Rectal smooth muscle tissue (tissue), 1 donor: Measurements from ENCODE around the gene FCHSD2.
A peak's percentile ranks its signal among the peaks of the same experiment; 100 is the strongest.

Source experiments
- H3K27ac ChIP-seq: one replicate; pipeline ENCODE4 v1.7.0; 2013; ENCODE audit warnings: low read depth, low read length, inconsistent platforms
- H3K27me3 ChIP-seq: one replicate; pipeline ENCODE4 v1.7.0; 2013; ENCODE audit warnings: low read length; ENCODE audit not compliant: control insufficient read depth, insufficient read depth
- H3K36me3 ChIP-seq: one replicate; pipeline ENCODE4 v1.7.0; 2013; ENCODE audit warnings: low read length; ENCODE audit not compliant: control insufficient read depth, insufficient read depth
- H3K4me1 ChIP-seq: one replicate; pipeline ENCODE4 v1.7.0; 2013; ENCODE audit warnings: low read length; ENCODE audit not compliant: control insufficient read depth, insufficient read depth
- H3K4me3 ChIP-seq: one replicate; pipeline ENCODE4 v1.7.0; 2013; ENCODE audit warnings: low read length
- H3K9ac ChIP-seq: one replicate; pipeline ENCODE4 v1.7.0; 2013; ENCODE audit warnings: low read length

FCHSD2 gene

DNA sequence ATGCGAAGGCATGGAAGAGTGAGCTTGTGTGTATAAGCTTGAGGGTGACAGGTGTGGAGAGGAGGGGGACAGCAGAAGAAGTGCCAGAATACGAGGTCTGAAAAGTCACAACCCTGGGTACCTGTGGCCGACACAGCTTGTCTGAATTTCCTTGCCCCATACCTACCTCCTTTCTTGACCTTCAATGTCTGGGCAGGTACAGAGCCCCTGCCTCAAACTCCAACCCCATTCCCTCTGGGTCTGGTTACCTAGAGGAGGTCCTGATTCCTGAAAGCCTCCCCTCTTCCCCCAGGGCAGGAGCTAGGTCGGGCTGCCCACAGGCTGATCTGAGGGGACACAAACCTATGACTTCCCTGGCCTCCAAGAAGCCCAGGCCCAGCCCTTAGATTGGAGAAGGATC, 36.6 kb upstream of the FCHSD2 start:
- no peak overlapping the region for H3K4me3 ChIP-seq
- no peaks in the 10 kb centered on the region for H3K27me3 ChIP-seq
- no peak overlapping the region for H3K9ac ChIP-seq
- H3K36me3 ChIP-seq, result no peaks in the 10 kb centered on the region
- H3K27ac ChIP-seq, result no peak overlapping the region
- H3K4me1 ChIP-seq, result peaks cover 8% of the 10 kb centered on the region

DNA sequence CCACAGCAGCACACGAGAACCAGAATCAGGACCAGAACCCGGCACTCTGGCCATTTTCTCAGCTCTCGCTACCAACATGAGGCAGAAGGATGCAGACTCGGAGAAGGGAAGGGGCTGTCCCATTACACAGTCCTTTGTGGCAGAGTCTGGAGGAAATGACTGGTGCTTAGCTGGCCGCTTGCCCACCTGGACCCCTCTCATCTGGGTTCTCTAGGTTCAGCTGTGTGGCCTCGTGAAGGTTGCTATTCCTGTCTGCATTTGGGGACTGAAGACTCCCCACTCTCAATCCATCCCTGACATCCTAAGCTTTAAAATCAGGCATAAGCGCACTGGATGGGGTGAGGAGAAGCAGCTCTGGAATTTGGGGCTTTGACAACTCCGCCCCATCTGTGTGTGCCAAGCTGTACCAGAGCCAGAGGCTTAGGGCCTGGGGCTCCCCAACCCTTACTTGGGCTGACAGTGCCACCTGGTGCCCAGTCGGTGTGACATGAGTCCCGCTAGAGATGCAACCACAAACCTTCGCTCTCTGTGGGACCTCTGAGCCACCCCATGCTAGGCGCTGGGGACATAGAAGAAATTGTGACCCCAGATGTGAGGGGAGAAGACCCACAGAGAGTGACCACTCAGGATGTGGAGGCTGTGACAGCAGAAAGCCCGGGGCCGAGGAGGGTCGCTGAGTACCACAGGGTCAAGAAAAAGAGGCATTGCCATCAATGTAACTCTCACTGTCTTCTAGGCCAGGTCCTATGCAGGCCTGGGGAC, 35.8 kb upstream of the FCHSD2 start:
- Histone ChIP-seq H3K4me1 (peaks cover 8% of the 10 kb centered on the region), H3K4me3 (peak overlapping the region; percentile 3), H3K27ac (peak overlapping the region; percentile 11), H3K36me3 (no peaks in the 10 kb centered on the region), H3K9ac (no peak overlapping the region), H3K27me3 (no peaks in the 10 kb centered on the region)

DNA sequence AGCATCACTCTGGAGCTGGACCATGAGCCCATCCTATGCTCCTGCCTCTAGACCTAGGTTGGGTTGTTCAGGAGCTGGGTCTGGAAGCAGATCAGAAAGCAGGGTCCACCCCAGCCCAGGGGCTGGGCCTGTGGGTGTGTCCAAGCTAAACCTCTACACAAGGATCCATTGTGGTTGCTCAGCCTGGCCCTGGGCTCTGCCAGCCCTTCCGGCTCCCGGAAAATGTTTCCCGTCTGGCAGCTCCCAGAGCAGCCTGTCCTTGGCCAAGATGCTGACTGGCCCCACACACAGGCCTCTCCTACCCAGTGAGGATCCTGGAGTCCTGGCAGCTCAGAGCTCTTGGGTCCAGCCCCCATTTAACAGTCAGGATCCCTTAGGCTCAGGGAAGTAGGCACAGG, 35.3 kb upstream of the FCHSD2 start:
- Histone ChIP-seq H3K36me3 (no peaks in the 10 kb centered on the region), H3K9ac (no peak overlapping the region), H3K27me3 (no peaks in the 10 kb centered on the region), H3K4me1 (peaks cover 8% of the 10 kb centered on the region), H3K4me3 (no peak overlapping the region), H3K27ac (peak overlapping the region; percentile 11)

DNA sequence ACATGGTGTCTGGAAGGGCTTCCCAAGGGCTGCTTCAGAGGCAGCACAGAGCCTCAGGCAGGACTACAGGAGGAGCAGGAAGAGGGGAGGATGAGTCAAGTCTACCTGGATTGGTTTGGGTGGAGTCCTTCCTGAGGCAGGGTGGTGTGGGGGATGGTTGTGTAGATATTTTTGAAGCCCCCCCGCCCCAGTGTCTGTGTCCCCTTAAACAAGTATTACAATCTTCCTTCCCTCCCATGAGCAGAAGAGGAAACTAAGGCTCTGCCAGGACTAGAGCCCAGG, 34.7 kb upstream of the FCHSD2 start:
- Histone ChIP-seq H3K27me3 (no peaks in the 10 kb centered on the region), H3K27ac (no peak overlapping the region), H3K36me3 (no peaks in the 10 kb centered on the region), H3K4me1 (peaks cover 8% of the 10 kb centered on the region), H3K4me3 (no peak overlapping the region), H3K9ac (no peak overlapping the region)

DNA sequence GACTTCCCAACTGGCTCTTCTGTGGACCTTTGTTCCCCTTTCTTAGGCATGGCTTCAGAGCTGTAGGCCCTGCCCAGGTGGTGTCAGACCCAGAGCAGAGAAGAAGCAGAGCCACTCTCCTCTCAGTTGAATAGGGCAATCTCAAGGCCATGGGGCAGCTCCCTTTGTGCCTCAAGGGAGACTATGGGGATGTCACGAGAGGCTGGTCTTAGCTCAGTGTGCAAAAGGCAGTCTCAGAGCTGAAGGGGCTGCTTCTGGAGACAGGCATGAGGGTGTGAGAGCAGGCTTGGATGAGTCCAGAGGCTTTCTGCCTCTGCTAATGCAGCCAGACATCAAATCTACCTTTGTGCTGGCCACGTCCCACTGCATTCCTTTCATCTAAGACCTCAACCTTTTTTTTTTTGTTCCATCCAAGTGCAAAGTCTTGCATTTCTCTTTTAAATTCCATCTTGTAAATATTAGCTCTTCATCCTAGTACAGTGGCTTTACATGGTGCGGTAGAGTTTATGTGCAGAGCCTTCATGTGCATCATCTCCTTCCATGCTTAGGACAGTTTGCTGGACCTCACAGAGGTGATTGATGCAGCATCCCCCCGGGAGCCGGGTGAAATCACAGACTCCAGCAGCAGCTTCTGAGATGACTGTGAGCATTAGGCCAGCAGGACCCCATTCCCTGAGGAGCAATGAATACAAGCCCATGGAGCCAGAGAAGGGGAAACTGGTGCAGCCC, 34.2 kb upstream of the FCHSD2 start:
- peaks cover 8% of the 10 kb centered on the region for H3K4me1 ChIP-seq
- no peak overlapping the region for H3K27ac ChIP-seq
- no peak overlapping the region for H3K4me3 ChIP-seq
- H3K36me3 ChIP-seq, result no peaks in the 10 kb centered on the region
- H3K9ac ChIP-seq, result no peak overlapping the region
- H3K27me3 ChIP-seq, result no peaks in the 10 kb centered on the region

DNA sequence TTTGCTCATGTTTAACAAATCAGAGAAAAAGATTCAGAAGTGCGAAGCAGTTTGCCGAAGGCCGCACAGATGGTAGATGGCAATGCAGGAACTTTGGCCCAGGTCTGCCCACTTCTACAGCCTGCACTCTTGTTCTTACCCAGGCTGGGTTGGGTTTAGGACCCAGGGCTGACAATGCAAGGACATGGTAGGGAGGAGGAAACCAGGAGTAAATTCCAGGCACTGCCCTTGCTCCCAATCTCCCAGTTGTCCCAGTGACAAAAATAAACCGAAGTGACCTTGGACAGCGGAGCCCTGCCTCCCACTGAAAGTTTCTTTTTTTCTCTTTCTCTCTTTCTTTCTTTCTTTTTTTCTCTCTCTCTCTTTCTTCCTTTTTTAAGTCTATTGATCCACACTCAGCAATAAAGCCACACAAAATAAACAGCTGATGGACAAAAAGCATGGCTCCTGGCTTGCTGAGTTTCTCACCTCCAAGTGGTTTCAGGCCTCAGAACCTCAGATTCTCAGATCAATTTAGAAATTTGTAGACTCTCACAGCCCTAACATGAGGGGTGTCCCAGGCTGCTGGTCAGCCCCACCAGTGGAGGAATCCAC, 33.5 kb upstream of the FCHSD2 start:
- no peak overlapping the region for H3K4me3 ChIP-seq
- peaks cover 8% of the 10 kb centered on the region for H3K4me1 ChIP-seq
- no peak overlapping the region for H3K9ac ChIP-seq
- no peak overlapping the region for H3K27ac ChIP-seq
- no peaks in the 10 kb centered on the region for H3K36me3 ChIP-seq
- H3K27me3 ChIP-seq, result no peaks in the 10 kb centered on the region

DNA sequence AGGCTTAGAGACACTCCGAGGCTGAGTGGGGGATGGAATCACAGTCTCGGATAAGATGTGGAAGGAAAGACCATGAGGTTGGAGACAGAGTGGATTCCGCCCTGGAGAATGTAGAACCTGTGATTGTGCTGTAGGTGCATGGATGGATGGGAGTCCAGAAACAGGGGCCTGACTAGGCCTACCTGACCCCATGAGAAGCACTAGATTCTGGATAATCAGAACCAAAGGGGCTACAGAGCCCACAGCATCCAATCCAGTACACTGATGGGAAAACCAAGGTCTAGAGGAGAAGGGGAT, 32.3 kb upstream of the FCHSD2 start:
- Histone ChIP-seq H3K9ac (no peak overlapping the region), H3K36me3 (no peaks in the 10 kb centered on the region), H3K27me3 (no peaks in the 10 kb centered on the region), H3K4me1 (peaks cover 8% of the 10 kb centered on the region), H3K4me3 (no peak overlapping the region), H3K27ac (no peak overlapping the region)

DNA sequence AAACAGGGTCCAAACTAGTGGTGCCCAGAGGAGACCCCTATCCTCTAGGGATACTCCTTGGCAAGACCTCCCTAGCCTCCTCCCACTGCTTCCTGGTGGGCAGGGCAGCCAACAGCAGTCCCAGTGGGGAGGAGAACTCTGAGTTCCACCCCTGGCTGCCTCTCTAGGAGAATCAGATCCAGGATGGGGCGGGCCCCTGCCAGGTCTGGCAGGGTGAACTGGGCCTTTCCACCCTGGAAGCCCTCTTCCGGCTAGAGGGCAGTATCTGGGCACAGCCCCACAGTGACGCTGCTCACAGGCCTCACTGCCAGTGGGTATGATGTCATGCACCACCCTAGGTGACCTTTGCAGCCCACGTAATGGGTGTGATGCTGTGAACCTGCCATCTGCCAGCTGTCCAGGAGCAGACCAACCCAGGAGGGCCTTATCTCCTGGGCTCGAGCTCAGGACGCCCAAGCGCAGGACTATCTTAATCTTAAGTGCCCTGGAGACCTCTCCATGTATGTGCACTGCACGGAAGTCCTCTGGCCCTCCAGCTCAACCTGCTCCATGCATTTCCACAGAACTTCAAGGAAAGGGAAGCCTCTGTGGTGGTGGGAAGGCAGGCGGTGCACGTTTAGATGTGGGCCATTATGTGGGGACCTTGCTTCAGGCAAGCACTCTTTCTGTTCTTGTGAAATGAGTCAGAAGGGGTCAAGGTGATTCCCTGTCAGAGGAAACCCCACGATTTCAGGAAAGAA, 31.8 kb upstream of the FCHSD2 start:
- Histone ChIP-seq H3K27me3 (no peaks in the 10 kb centered on the region), H3K27ac (no peak overlapping the region), H3K4me3 (no peak overlapping the region), H3K4me1 (peaks cover 8% of the 10 kb centered on the region), H3K36me3 (no peaks in the 10 kb centered on the region), H3K9ac (no peak overlapping the region)

DNA sequence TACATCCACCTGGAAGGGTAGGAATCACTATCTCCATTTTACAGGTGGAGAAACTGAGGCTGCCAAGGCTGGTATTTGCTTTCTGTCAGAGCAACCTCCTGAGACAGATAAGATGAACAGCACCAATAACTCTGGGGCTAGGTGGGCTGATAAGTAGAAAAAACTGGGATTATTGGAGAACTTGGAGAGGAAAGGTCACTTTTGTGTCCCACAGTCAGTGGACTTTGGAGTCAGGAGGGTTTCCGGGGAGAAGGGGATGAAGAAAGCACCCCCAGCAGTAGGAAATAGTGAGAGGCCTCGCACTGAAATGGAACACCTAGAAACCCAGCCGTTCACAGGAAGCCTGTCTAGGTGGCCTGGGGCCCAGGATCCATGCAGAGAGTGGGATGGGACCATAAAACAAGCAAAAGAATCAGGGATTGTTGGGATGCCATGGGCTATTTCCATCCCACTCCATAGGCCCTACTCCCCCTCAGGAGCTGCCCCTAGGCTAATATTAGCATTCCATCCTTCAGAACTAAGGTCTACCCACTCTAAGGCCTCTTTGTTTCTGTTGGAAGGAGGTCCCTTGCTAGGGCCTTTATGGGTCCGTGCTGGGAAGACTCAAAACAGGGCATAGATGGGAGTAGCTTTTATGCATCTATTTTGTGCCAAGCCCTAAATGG, 31.0 kb upstream of the FCHSD2 start:
- H3K27ac ChIP-seq, result no peak overlapping the region
- H3K4me3 ChIP-seq, result no peak overlapping the region
- no peaks in the 10 kb centered on the region for H3K27me3 ChIP-seq
- no peak overlapping the region for H3K9ac ChIP-seq
- H3K36me3 ChIP-seq, result no peaks in the 10 kb centered on the region
- H3K4me1 ChIP-seq, result peaks cover 7% of the 10 kb centered on the region

DNA sequence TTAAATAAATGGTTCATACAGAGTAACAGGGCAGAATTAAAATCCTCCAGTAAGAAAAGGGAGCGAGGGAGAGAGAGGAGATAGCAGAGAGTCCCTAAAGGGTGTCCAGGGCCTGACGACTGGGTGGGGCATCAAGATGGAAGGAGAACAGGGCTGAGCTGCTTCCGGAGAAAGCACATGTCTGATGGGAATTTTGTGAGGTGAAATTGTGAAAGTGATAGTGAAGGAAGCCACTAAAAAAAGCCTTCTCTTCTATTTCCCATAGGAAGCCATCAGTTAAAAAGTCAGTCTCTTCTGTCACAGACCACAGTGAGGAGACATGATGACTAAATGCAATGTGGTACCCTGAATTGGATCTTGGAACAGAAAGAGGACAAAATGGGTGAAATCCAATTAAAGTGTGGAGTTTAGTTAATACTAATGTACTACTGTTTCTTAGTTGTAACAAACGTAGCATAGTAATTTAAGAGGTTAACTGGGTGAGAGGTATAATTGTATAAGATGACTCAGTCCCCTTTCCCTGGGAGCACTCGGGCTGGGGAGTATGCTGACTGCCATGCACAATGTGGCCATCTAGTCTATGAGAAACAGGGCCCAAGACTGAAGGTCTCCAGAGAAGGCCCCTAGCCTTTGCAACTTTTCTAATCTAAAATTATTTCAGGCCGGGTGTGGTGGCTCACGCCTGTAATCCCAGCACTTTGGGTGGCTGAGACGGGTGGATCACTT, 29.5 kb upstream of the FCHSD2 start:
- Histone ChIP-seq H3K27ac (no peak overlapping the region), H3K27me3 (no peaks in the 10 kb centered on the region), H3K36me3 (no peaks in the 10 kb centered on the region), H3K4me3 (no peak overlapping the region), H3K9ac (no peak overlapping the region), H3K4me1 (no peaks in the 10 kb centered on the region)

DNA sequence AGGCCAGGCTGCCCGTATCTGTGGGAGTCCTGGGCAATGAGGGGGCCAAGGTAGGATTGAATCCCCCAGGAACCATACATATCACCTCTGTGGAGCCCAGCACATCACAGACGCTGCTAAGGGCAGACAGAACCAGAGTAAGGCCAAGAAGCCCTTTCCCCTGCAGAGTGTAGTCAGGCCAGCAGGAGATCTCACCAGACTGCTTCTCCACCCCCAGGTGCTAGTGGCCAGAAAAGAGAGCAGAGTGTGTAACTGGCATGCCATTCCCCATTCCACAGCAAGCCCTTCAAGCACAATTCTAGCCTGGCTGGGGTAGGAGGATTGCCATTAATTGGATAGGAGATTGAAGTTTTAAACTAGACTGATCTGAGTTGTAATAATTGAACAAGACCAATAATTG, 28.0 kb upstream of the FCHSD2 start:
- Histone ChIP-seq H3K4me1 (no peaks in the 10 kb centered on the region), H3K27ac (no peak overlapping the region), H3K9ac (no peak overlapping the region), H3K4me3 (no peak overlapping the region), H3K36me3 (no peaks in the 10 kb centered on the region), H3K27me3 (no peaks in the 10 kb centered on the region)
